Hematopoietic multipotent progenitor cell treated with erythropoietin and hydrocortisone succinate and interleukin-3 and kit ligand, for 4 days (in vitro differentiated cells): Measurements from ENCODE around the gene ARIH1.
"Not testable (repeated sequence)": the region's sequence is repeated elsewhere in the genome, so short reads cannot be mapped to it uniquely, and the experiment has no call there.

Source experiments
- DNase-seq: peaks from one replicate; pipeline ENCODE4 v3.0.0-alpha.2; 2015

Gene ARIH1, protein sequence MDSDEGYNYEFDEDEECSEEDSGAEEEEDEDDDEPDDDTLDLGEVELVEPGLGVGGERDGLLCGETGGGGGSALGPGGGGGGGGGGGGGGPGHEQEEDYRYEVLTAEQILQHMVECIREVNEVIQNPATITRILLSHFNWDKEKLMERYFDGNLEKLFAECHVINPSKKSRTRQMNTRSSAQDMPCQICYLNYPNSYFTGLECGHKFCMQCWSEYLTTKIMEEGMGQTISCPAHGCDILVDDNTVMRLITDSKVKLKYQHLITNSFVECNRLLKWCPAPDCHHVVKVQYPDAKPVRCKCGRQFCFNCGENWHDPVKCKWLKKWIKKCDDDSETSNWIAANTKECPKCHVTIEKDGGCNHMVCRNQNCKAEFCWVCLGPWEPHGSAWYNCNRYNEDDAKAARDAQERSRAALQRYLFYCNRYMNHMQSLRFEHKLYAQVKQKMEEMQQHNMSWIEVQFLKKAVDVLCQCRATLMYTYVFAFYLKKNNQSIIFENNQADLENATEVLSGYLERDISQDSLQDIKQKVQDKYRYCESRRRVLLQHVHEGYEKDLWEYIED

DNA sequence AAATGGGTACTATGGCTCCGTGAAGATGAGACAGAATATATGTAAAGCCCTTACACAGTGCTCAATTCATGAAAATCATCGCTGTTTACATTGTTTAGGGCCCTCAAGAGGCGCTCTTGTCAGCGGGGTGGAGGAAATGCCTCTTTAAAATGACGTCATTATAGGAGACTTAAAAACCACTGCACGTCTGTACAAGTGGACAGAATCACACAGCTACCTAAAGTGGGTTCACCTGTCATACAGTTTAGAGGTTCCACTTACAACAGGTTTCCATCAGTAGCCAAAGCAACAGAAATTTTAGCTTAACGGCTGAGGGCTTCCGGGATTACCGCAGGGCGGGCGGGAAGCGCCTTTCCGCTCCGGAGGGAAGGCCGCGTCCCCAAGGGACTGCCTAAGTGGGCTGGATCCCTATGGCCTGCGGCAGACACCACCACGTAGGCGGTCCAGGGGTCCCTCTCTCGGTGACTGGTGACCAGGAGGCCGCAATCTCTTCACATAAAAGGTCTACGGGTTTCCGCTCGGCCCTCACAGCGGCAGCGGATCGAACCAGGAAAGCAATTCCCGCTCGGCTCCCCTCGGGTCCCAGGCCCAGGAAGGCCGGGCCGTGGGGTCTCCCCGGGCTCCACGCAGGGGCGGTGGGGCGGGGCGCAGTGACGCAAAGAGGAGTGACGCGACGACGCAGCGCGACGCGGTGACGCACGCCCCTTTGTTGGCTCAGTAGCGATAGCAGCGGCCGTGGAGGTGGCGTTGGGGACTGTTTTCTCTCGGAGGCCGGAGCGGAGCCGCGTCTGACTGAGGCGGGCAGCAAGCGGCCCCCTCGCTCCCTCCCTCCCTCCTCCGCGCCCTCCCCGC is at the start of gene ARIH1:
ARIH1 (plus strand) TSS at position 717 of the 852 bp plus-strand sequence. CDS start 310 bp downstream, outside the sequence.
- peak; percentile 98 for DNase-seq

DNA sequence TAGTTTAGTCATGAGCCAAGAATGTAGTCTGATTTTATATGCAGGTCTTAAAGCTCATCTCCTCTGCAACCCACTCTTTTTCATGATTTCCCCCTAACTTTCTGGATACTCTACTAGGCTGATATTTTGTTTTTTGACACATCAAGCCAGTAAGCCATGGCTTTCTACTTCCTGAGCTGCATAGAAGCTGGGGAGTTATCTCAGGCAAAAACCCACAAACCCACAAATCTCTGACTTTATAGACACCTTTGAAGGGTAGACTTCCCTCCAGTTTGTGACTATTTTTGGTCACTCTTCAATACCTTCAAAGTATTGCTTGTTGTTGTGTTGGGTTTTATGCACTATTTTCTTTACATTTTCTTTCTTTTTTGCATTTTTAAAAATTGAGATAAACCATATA is 47.4 kb upstream of the ARIH1 start:
- no peak for DNase-seq

DNA sequence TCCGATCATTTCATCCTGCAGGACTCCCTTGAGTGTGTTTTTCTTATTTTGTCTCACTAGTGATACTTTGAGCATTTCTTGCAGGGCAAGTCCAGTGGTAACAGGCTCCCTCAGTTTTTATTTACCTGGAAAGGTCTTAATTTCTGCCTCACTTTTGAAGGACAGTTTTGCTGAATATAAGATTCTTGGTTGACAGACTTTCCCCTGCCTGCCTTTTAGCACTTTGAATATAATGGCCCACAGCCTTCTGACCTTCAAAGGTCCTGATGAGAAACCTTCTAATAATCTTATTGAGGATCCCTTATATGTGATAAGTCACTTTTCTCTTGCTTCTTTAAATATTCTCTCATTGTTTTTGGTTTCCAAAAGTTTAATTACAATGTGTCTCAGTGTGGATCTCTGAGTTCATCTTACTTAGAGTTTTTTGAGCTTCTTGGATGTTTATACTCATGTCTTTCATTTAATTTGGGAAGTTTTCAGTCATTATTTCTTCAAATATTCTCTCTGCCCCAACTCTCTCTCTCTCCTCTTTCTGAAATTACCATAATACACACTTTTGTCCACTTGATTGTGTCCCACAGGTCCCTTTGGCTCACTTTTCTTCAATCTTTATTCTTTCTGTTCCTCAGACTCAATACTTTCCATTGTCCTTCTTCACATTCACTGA is 36.3 kb upstream of the ARIH1 start:
- DNase-seq: no peak

GRCh38 chr15:72442848-72443247 is 31.3 kb upstream of the ARIH1 start:
- not testable (repeated sequence) for DNase-seq

DNA sequence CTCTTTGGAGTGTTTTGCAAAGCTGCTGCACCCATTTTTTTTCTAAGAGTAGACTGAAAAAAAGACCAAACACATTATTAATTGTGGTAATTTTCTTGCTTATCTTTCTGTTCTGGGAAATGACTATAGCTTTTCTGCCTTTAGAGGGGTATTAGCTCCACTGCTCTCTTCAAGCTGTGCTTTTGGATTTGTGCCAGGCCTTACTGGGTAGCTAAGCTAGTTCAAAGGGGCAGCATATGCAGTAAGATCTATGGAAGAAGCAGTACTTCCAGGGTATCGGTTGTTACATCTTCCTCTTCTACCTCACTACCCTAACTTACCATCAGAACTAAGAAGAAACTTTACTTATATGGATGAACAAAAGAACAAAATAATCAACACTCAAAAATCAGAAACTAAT is 28.7 kb upstream of the ARIH1 start:
- peak; percentile 19 for DNase-seq

GRCh38 chr15:72450805-72451204 is 23.3 kb upstream of the ARIH1 start:
- DNase-seq: no peak

GRCh38 chr15:72451224-72451623 is 22.9 kb upstream of the ARIH1 start:
- DNase-seq: no peak

DNA sequence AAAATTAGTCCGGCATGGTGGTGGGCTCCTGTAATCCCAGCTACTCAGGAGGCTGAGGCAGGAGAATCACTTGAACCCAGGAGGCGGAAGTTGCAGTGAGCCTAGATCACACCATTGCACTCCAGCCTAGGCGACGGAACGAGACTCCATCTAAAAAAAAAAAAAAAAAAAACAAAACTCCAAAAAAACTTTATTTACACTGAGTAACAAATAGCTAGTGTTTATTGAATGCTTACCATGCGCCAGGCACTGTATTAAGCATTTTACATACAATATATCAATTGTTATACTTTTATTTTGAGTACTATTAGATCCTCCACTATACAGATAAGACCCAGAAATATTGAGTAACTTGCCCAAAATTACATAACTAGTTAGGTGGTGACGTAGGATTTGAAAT is 17.4 kb upstream of the ARIH1 start:
- no peak for DNase-seq

DNA sequence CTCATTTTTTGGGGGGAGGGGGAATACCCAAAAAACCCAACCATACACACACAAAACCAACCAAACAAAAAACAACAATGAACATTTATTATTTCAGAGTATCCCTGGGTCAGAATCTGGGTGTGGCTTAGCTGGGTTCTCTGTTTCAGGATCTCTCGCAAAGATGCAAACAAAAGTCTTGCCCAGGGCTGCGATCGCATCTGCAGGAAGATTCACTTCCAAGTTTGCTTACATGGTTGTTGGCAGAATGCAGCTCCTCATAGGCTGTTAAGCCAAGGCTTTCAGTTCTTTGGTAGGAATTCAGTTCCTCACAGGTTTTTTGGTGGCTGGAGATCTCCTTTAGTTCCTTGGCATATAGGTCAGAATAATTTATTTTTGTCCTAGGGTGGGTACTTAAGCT is 13.7 kb upstream of the ARIH1 start:
- DNase-seq: no peak

DNA sequence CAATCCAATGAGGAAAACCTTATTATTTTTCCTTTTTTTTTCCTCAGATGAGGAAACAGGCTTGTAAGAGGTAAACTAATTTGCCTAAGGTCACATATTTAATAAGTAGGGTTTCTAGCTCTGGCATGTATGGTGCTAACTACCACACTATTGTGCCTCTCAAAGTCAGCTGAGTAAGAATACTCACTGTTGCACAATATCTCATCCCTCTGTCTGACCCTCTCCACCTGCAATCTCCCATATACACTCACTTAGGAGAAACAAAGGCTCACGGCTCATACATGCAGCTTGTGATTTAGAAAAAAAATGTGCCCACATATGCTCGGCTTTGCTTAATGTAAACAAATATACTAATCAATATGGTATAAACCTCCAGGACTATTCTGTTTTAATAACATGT is 10.4 kb upstream of the ARIH1 start:
- DNase-seq: no peak

DNA sequence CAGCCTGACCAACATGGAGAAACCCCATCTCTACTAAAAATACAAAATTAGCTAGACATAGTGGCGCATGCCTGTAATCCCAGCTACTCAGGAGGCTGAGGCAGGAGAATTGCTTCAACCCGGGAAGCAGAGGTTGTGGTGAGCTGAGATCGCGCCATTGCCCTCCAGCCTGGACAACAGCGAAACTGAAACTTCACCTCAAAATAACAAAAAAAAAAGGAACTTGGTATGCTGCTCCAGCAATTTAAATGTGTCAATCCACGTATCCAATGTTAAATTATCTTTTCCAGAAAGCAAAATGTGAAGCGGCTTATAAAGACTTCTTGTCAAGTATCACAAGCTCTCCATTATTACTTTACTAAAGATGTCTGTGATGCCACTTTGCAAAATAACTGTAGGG is 9.9 kb upstream of the ARIH1 start:
- no peak for DNase-seq

- DNase-seq: no peak
Observed at GRCh38 chr15:72468103-72468502, 6.0 kb upstream of the ARIH1 start.

DNA sequence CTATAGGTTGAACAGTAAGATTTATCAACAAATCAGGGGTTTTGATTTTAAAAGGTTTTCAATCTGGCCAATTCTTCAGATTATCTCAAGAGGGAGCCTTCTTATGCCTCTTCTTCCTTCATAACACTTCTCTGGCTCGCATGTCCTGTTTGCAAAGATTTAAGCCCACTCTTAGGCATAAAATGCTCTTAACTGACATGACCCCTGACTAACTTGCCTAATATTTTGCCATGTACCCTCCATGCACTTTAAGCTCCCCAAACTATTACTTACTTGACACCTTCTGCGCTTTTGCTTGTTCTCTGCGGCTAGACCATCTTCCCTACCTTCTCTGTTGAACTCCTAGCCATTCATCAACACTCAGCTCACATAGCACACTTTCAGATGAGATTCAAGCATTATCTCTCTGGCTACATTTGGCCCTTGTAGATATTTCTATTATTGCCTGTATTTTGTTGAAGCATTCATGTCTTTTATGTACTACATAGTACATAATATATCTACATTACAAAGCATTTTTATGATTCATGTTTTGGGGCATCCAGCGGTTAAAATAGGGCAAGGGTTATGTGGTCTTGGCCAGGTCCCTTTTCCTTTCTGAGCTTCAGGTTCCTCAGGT is 1.0 kb upstream of the ARIH1 start:
- DNase-seq: peak; percentile 35

DNA sequence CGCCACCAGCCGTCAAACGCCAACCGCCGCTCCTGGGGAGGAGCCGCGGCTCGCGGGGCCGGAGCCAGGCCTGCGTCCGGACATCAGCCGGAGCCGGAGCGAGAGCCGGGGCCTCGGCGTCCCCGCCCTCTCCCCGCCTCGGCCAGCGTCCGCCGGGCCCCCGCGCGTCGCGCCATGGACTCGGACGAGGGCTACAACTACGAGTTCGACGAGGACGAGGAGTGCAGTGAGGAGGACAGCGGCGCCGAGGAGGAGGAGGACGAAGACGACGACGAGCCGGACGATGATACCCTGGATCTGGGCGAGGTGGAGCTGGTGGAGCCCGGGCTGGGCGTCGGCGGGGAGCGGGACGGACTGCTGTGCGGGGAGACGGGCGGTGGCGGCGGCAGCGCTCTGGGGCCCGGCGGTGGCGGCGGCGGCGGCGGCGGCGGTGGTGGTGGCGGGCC is 359 bp downstream of the ARIH1 start:
- DNase-seq: peak; percentile 49

DNA sequence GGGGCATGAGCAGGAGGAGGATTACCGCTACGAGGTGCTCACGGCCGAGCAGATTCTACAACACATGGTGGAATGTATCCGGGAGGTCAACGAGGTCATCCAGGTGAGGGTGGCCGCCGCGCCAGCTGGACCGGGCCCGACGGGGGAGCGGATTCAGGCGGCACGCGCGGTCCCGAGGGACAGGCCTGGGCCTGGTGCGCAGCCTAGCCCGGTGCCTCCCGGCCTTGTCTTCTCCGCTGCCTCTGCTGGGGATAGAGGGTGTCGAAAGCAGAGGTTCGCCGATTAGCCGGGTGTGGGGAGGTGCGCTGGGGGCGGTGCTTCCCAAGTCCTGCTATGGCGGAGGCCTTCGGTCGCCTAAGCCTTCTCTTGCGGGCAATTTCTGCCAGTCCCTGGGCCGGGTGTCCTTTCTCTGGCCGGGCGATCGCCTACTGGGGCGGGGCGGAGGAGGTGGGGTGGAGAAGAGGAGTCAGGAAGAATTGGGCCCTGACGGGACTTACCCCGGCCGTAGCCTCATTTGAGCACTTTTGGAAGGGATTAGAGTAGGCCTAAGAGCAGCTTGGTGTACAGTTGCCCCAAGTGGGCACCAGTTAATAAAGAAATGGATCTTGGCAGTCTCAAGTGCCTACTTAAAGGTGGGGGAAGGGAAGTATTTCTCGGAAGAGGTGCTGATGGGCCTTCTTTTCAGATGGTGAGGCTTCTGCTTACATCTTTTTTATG is 940 bp downstream of the ARIH1 start:
- peak; percentile 94 for DNase-seq

DNA sequence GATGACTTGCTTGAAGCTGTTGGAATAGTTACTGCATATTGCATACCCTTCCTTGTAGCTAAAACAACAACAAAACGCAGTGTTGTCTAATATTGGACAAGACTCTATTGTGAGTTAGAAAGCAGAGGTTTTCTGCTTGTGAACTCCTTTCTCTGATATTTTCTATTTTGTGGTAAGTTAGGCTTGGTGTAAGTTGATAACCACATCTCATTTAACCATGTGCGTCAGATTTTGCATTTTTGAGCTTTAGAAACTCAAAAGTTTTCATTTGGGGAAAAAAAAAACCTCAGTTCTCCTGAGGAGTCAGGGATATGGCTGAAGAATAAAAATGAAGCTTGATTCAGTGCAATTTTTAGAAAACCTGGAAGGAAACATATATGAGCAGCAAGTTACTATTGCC is 1.5 kb downstream of the ARIH1 start:
- no peak for DNase-seq

DNA sequence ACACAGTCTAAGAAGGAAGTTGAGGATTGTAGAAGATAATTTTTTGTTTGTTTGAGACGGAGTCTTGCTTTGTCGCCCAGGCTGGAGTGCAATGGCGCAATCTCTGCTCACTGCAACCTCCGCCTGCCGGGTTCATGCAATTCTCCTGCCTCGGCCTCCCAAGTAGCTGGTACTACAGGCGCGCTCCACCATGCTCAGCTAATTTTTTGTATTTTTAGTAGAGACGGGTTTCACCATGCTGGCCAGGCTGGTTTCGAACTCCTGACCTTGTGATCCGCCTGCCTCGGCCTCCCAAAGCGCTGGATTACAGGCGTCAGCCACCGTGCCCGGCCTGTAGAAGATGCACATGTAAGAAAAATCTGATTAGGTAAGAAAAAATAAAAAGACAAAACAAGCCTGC is 2.2 kb downstream of the ARIH1 start:
- peak; percentile 25 for DNase-seq

GRCh38 chr15:72481015-72481659 is 7.0 kb downstream of the ARIH1 start:
- no peak for DNase-seq

DNA sequence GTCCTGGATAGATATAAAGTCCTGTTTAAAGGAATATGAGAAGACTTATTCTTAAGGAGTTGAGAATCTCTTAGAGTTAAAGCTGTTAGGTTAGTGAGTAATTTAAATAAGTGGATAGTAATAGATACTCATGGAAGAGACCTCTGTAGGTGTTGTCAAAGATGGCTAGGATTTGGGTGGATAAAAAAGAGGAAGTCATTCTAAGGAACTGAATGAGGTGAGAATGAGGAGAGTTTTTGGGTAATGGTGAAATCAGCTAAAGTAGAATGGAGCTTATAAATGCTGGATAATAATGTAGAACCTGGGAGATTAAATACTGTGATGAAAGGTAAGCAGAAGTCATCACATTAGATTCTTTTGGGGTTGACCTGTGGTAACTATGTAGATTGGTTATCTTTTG is 8.1 kb downstream of the ARIH1 start:
- DNase-seq: peak; percentile 44

- no peak for DNase-seq
Observed at GRCh38 chr15:72483279-72483678, 9.1 kb downstream of the ARIH1 start.

GRCh38 chr15:72486144-72486543 is 12.0 kb downstream of the ARIH1 start:
- DNase-seq: no peak
